HG02678 (cell line): ENCODE results near the gene OAS3.
"Not testable (repeated sequence)": the region's sequence is repeated elsewhere in the genome, so short reads cannot be mapped to it uniquely, and the experiment has no call there.

Experiments
- ATAC-seq: cut with Tn5 transposase; IDR thresholded peaks from one replicate; pipeline ENCODE4 v1.9.1; 2021; ENCODE audit warnings: mild to moderate bottlenecking, moderate library complexity; ENCODE audit not compliant: unreplicated experiment

OAS3 gene

GRCh38 chr12:112926416-112927033, 11.7 kb upstream of the OAS3 start:
- not testable (repeated sequence) for ATAC-seq

DNA sequence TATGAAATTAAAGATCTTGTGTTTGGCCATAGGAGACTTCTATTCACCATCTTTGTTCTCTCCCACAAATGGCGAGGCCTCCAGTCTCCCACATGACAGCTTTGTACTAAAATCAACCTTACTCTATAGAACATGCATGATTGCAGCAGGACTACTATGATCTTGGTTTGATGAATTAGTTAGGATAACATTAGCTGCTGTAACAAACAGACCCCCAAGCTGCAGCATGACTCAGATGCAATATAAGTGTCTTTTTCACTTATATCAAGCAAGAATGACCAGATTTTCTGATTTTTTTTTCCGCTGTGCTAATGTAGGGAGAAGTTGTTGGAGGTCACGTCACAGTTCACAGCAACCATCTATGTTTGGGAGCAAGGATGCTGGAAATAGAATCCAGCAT, 10.8 kb upstream of the OAS3 start:
- ATAC-seq = no peak

GRCh38 chr12:112927925-112928324, 10.3 kb upstream of the OAS3 start:
- no peak for ATAC-seq

GRCh38 chr12:112928978-112929377, 9.3 kb upstream of the OAS3 start:
- no peak for ATAC-seq

- ATAC-seq = no peak
These were observed 8.6 kb upstream of the OAS3 start for GRCh38 chr12:112929715-112930114.

DNA sequence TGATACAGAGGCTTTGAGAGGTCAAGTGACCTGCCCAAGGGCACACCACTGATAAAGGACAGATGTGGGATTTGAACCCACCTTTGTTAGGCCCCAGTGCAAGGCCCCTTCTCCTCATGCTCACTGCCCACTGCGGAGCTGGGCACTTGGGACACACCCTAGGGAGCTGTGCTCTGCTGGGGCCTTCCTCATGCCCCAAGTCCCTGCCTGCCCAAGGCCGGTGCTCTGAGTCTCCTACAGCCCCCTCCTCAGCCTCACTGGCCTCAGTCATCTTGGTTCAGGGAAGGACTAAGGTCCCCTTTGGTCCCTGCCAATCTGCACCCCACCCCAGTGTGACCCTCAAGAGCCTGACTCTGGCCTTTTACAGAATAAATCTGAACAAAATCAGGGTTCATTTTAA, 7.9 kb upstream of the OAS3 start:
- ATAC-seq = no peak

- ATAC-seq = no peak
These were observed 5.7 kb upstream of the OAS3 start for GRCh38 chr12:112932485-112933128.

DNA sequence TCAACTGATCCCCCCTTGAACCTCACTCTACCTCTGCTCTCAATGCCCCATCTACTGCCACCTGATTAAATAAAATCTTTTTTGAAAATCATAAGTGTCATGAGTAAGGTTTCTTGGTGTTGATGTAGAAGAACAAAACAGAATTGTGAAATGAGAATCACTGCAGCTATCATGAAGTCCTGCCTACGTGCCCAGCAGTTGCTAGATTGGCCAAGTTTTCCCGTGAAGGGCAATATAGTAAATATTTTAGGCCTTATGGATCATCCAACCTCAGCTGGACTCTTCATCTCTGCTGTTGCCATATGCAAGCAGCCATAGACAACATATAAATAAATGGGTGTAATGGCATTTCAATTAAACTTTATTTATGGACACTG, 5.2 kb upstream of the OAS3 start:
- no peak for ATAC-seq

- no peak for ATAC-seq
These were observed 2.0 kb upstream of the OAS3 start for GRCh38 chr12:112936264-112936663.

DNA sequence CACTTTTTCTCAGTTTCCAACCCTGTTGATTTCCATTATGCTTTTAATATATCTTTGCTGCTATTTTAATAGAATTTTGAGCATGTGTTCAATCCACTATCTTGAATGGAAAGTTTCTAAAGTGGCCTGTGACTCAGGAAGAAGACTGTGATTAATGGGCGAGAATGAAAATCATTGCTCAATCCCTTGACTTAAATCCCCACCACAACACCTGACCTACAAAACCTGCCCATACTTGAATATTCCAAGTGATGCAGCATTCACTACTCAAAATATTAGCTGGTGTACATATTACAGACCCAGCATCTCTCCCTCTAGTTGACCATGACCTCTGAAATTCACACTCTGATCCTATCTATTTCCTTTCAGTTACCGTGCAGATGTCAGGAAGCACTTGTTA, 1.3 kb upstream of the OAS3 start:
- no peak for ATAC-seq

DNA sequence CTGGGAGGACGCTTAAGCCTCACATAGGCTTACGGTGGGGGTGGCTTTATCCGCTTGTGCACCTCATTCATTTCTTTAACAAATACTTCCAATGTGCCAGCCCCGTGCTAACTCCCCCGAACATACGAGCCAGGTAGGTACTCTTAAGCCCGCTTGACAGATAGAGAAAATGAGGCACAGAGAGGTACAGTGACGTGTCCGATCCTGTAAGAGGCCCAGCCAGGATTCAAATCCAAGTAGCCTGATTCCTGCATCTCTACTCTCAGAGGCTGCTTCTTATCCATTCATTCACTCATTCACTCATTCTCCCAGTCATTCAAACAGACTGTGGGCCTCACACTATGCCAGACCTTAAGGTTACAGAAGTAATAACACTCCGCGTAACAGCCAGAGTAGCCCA, 477 bp downstream of the OAS3 start:
- no peak for ATAC-seq

GRCh38 chr12:112939761-112940381, 1.6 kb downstream of the OAS3 start:
- ATAC-seq = peak; percentile 62

- no peak for ATAC-seq
These were observed 3.5 kb downstream of the OAS3 start for GRCh38 chr12:112941528-112942335.

DNA sequence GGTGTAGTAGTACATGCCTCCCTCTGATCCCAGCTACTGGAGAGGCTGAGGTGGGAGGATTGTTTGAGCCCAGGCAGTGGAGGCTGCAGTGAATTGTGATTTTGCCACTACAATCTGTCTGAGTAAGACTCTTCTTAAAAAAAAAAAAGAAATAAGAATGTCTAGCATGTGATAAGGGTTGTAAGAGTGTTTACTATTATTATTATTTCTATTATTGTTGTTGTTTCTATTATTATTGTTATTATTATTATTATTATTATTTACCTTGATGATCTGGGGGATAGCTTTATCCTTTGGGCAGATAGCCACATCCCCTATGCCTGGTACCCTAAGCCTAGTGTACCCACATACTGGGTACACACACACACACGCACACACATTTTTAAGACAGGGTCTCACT, 4.3 kb downstream of the OAS3 start:
- no peak for ATAC-seq

- ATAC-seq = no peak
These were observed 5.9 kb downstream of the OAS3 start for GRCh38 chr12:112944024-112944690.

DNA sequence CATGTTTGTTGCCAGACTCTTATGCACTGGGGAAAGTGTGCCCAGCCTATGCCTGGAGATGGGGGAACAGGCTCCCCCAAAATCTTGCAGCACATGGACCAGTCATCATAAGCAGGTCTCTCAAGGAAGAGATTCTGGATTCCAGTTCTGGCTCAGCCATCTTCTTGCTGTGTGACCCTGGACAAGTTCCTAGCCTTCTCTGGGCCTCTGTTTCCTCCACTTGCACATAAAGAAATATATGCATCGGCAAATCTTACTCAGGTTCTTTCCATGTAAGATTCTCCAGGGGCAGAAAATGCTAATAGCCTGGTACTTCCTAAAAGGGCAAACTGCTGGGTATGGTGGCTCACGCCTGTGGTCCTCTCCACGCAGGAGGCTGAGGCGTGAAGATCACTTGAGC, 7.2 kb downstream of the OAS3 start:
- ATAC-seq = no peak

DNA sequence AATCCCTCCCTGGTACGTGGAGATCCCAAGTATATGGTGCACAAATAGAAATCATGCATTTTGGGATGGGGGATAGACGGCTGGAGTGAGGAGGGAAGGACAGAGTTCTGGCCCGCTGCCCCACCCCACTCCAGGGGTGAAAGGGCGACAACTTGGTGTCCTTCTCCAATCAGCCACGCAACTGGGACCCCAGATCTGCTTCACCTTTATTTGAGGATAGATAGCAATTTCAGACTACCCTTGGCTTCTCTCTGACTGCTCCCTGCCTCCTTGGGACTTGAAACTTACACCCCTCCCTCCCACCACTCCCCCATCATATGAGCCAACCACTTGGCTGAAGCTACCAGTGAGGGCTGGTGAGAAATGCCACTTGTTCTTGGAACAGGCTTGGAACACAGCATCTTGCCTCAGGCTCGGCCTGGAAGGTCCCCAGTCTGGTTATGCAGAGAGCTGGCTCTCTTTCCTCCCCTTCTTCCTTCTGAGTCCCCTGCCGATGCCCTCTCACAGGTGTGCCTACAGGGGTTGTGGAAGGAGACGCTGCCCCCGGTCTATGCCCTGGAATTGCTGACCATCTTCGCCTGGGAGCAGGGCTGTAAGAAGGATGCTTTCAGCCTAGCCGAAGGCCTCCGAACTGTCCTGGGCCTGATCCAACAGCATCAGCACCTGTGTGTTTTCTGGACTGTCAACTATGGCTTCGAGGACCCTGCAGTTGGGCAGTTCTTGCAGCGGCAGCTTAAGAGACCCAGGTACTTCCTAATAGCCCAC, 8.1 kb downstream of the OAS3 start:
- no peak for ATAC-seq

GRCh38 chr12:112947314-112947713, 9.0 kb downstream of the OAS3 start:
- no peak for ATAC-seq

DNA sequence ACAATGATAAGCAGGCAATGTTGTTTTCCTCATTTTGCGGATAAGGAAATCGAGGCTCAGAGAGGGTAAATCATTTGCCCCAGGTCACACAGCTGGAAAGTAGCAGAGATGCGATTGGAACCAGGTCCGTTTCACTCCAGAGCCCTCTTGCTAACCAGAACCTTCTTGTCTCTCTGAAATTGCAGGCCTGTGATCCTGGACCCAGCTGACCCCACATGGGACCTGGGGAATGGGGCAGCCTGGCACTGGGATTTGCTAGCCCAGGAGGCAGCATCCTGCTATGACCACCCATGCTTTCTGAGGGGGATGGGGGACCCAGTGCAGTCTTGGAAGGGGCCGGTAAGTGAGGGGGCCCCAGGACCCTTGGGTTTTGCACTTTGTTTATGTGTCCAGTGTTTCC, 9.5 kb downstream of the OAS3 start:
- ATAC-seq = no peak

DNA sequence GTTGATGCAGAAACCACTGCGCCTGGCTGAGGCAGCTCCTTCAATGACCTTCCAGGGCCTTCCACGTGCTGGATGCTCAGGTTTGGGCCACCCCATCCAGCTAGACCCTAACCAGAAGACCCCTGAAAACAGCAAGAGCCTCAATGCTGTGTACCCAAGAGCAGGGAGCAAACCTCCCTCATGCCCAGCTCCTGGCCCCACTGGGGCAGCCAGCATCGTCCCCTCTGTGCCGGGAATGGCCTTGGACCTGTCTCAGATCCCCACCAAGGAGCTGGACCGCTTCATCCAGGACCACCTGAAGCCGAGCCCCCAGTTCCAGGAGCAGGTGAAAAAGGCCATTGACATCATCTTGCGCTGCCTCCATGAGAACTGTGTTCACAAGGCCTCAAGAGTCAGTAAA, 10.5 kb downstream of the OAS3 start:
- no peak for ATAC-seq

- ATAC-seq = no peak
These were observed 12.4 kb downstream of the OAS3 start for GRCh38 chr12:112950701-112951100.
